ENCODE data around the gene TGDS. TPM values are rescaled to one million over a fixed set of nuclear protein-coding genes. Genes with fewer than 3 reads are reported as not detected.
"Not testable (repeated sequence)": the region's sequence is repeated elsewhere in the genome, so short reads cannot be mapped to it uniquely, and the experiment has no call there.

Gene TGDS
- polyA plus RNA-seq (2012; ENCODE audit: low read depth, missing spikeins): 9.2 TPM

DNA sequence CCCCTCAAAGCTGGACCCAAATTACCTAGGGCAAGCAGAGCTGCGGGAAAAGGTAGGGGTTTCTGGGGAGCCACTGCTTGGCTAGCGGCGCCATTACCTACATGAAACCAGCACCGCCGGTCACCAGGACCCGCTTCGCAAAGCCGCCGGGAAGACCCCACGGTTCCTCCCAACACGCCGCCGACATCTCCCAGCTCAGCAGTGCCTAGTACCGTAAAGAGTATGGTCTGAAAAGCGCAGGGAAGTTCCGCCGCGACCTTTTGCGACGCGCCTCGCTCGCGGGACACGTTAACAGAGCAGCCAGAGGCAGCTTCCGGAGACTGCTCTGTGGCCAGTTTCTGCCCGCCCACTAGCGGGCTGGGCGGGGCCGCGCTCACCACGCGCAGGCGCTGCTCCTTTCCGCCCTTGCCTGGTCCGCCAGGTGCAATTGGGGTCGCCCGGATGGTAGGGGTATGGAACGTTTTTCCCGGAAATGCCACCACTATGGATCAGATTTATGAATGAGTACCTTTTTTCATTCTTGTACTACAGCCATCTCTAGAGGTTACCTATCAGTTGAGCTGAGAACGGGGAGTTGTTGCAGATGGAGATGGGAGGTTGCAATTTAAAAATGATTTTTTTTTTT lies at the start of gene TGDS:
Gene TGDS (minus strand): TSS at position 203 of the 625 bp plus-strand sequence. CDS start 16 bp downstream, at position 187.
- DNase-seq (ENCODE audit: insufficient read length, low spot score) (peak; percentile 77), FAIRE-seq (peak; percentile 95)
- TF ChIP-seq PAX5 (IDR thresholded peaks at IDR 0.05; ENCODE audit: insufficient read depth, low read length, severe bottlenecking) (no peak), POLR2AphosphoS5 (IDR thresholded peaks at IDR 0.05; ENCODE audit: low read depth, low read length) (peak; percentile 97), POLR2A (IDR thresholded peaks at IDR 0.05; ENCODE audit: low read depth, low read length) (peak; percentile 97), TAF1 (IDR thresholded peaks at IDR 0.05; ENCODE audit: low read depth, low read length) (peak; percentile 92), SPI1 (IDR thresholded peaks at IDR 0.05; ENCODE audit: low read depth, low read length) (no peak; the same call in 1 of the 2 replicates), POU2F2 (IDR thresholded peaks at IDR 0.05; ENCODE audit: low read depth, low read length) (peak; percentile 47; the same call in 1 of the 2 replicates)

DNA sequence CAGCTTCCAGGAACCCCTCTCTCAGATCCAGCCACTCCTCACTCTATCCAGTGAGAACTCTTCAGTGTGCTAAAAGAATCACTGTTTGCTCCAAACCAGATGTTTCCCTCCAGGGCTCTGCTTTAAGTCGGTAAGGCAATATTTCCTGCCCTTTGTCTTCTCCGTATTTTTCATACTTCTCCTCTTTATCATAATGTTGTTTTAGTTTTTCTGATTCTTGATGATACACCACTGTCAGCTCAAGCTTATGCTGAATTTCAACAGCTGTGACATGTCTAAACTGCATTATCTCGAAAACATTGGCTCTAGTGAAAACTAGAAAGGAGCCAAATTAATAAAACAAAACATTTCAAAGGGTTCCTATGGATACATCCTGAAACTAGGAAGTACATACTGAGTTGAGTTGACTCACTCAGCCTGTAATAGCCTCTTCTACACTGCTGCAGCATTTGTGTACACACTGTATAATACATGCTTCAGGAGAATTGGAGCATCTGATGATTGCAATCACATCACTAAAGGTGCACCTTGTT lies 45.5 kb upstream of the TGDS start:
- FAIRE-seq (peak; percentile 13), DNase-seq (ENCODE audit: insufficient read length, low spot score) (no peak)
- TF ChIP-seq TAF1 (IDR thresholded peaks at IDR 0.05; ENCODE audit: low read depth, low read length): no peak
- no peak for TF ChIP-seq POLR2A (IDR thresholded peaks at IDR 0.05; ENCODE audit: low read depth, low read length)
- TF ChIP-seq POU2F2 (IDR thresholded peaks at IDR 0.05; ENCODE audit: low read depth, low read length): no peak
- no peak for TF ChIP-seq POLR2AphosphoS5 (IDR thresholded peaks at IDR 0.05; ENCODE audit: low read depth, low read length)
- no peak for TF ChIP-seq SPI1 (IDR thresholded peaks at IDR 0.05; ENCODE audit: low read depth, low read length)
- no peak for TF ChIP-seq PAX5 (IDR thresholded peaks at IDR 0.05; ENCODE audit: insufficient read depth, low read length, severe bottlenecking)

DNA sequence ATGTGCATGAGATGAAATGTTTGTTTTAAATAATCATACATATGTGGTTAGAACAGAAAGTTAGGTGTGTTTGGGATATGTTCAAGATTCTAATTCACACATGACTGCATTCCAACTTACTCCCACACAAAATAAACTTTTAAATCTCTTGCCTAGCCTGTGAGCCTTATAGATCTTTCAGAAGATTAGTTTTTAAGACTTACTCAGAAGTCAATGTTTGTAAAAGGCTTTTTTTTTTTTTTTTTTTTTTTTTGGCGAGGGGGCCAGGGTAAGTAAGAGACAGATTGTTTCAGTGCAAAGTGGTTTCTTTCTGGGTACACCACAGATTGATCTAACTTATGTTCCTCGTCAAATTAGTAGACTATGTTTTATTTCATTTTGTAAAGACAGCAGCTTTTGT lies 44.8 kb upstream of the TGDS start:
- DNase-seq (ENCODE audit: insufficient read length, low spot score): no peak
- FAIRE-seq: no peak
- TF ChIP-seq PAX5 (IDR thresholded peaks at IDR 0.05; ENCODE audit: insufficient read depth, low read length, severe bottlenecking) (no peak), TAF1 (IDR thresholded peaks at IDR 0.05; ENCODE audit: low read depth, low read length) (no peak), SPI1 (IDR thresholded peaks at IDR 0.05; ENCODE audit: low read depth, low read length) (no peak), POU2F2 (IDR thresholded peaks at IDR 0.05; ENCODE audit: low read depth, low read length) (no peak), POLR2AphosphoS5 (IDR thresholded peaks at IDR 0.05; ENCODE audit: low read depth, low read length) (no peak), POLR2A (IDR thresholded peaks at IDR 0.05; ENCODE audit: low read depth, low read length) (no peak)

GRCh38 chr13:94637677-94638076 lies 41.7 kb upstream of the TGDS start:
- not testable (repeated sequence) for DNase-seq (ENCODE audit: insufficient read length, low spot score); FAIRE-seq

GRCh38 chr13:94636942-94637578 lies 41.1 kb upstream of the TGDS start:
- no peak for DNase-seq (ENCODE audit: insufficient read length, low spot score)
- TF ChIP-seq POLR2A (IDR thresholded peaks at IDR 0.05; ENCODE audit: low read depth, low read length) (no peak), SPI1 (IDR thresholded peaks at IDR 0.05; ENCODE audit: low read depth, low read length) (no peak), PAX5 (IDR thresholded peaks at IDR 0.05; ENCODE audit: insufficient read depth, low read length, severe bottlenecking) (no peak), TAF1 (IDR thresholded peaks at IDR 0.05; ENCODE audit: low read depth, low read length) (no peak), POLR2AphosphoS5 (IDR thresholded peaks at IDR 0.05; ENCODE audit: low read depth, low read length) (no peak), POU2F2 (IDR thresholded peaks at IDR 0.05; ENCODE audit: low read depth, low read length) (no peak)
- no peak for FAIRE-seq

GRCh38 chr13:94636096-94636495 lies 40.1 kb upstream of the TGDS start:
- not testable (repeated sequence) for DNase-seq (ENCODE audit: insufficient read length, low spot score); FAIRE-seq

GRCh38 chr13:94632226-94632980 lies 36.5 kb upstream of the TGDS start:
- FAIRE-seq (no peak), DNase-seq (ENCODE audit: insufficient read length, low spot score) (no peak)
- TF ChIP-seq POU2F2 (IDR thresholded peaks at IDR 0.05; ENCODE audit: low read depth, low read length) (no peak), TAF1 (IDR thresholded peaks at IDR 0.05; ENCODE audit: low read depth, low read length) (no peak), PAX5 (IDR thresholded peaks at IDR 0.05; ENCODE audit: insufficient read depth, low read length, severe bottlenecking) (no peak)

- FAIRE-seq (no peak), DNase-seq (ENCODE audit: insufficient read length, low spot score) (no peak)
- no peak for TF ChIP-seq PAX5 (IDR thresholded peaks at IDR 0.05; ENCODE audit: insufficient read depth, low read length, severe bottlenecking)
- no peak for TF ChIP-seq POLR2A (IDR thresholded peaks at IDR 0.05; ENCODE audit: low read depth, low read length)
- no peak for TF ChIP-seq POU2F2 (IDR thresholded peaks at IDR 0.05; ENCODE audit: low read depth, low read length)
- no peak for TF ChIP-seq POLR2AphosphoS5 (IDR thresholded peaks at IDR 0.05; ENCODE audit: low read depth, low read length)
- TF ChIP-seq TAF1 (IDR thresholded peaks at IDR 0.05; ENCODE audit: low read depth, low read length): no peak
- TF ChIP-seq SPI1 (IDR thresholded peaks at IDR 0.05; ENCODE audit: low read depth, low read length): no peak
Measured at GRCh38 chr13:94630858-94631257, 34.9 kb upstream of the TGDS start.

DNA sequence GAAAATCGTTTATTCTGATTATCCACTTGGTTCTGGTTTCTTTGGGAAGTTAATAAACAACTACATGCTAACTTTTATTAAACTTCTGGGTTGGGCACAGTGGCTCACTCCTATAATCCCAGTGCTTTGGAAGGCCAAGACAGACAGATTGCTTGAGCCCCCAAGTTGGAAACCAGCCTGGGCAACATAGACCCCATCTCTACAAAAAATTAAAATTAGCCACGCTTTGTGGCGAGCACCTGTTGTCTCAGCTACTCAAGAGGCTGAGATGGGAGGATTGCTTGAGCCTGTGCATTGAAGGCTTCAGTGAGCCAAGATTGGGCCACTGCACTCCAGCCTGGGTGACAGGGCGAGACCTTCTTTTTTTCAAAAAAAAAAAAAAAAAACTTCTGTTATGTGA lies 27.4 kb upstream of the TGDS start:
- DNase-seq (ENCODE audit: insufficient read length, low spot score) (no peak), FAIRE-seq (no peak)
- TF ChIP-seq POLR2AphosphoS5 (IDR thresholded peaks at IDR 0.05; ENCODE audit: low read depth, low read length): no peak

DNA sequence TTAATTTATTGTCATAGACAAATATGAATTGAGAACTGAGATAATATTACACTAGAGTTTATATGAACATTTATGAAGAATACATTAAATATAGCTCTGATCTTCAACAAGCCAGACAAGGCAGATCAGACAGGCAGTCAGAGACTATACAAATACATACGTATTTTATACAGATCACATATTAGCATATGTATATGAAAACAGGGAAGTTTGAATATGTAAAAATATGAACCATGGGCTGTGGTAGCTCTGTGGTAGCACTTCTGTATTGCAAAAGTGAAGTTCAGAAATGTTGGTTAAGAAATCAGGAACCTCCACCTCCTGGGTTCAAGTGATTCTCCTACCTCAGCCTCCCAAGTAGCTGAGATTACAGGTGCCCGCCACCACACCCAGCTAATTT lies 26.4 kb upstream of the TGDS start:
- TF ChIP-seq POLR2A (IDR thresholded peaks at IDR 0.05; ENCODE audit: low read depth, low read length): no peak
- TF ChIP-seq PAX5 (IDR thresholded peaks at IDR 0.05; ENCODE audit: insufficient read depth, low read length, severe bottlenecking): no peak
- TF ChIP-seq POU2F2 (IDR thresholded peaks at IDR 0.05; ENCODE audit: low read depth, low read length): no peak
- TF ChIP-seq TAF1 (IDR thresholded peaks at IDR 0.05; ENCODE audit: low read depth, low read length): no peak
- TF ChIP-seq POLR2AphosphoS5 (IDR thresholded peaks at IDR 0.05; ENCODE audit: low read depth, low read length): no peak
- TF ChIP-seq SPI1 (IDR thresholded peaks at IDR 0.05; ENCODE audit: low read depth, low read length): no peak
- no peak for FAIRE-seq
- DNase-seq (ENCODE audit: insufficient read length, low spot score): no peak

Data from GM12891 (cell line).